Stimulated activated naive CD8-positive, alpha-beta T cell treated with anti-CD3 and anti-CD28 coated beads, Interleukin-15, Interleukin-2, amounts not matched to agents 100 ng/mL and 50 ng/mL, for 24 hours (primary cell): ENCODE data around the gene GPR25.

Experiments used
- H3K27ac Mint-ChIP-seq: one replicate; pipeline ENCODE4 v1.8.0; 2021; ENCODE audit warnings: mild to moderate bottlenecking, mixed read lengths
- H3K27me3 Mint-ChIP-seq: one replicate; pipeline ENCODE4 v1.8.0; 2021; ENCODE audit warnings: mixed read lengths
- H3K36me3 Mint-ChIP-seq: one replicate; pipeline ENCODE4 v1.8.0; 2021; ENCODE audit warnings: low read depth, mixed read lengths
- H3K4me1 Mint-ChIP-seq: one replicate; pipeline ENCODE4 v1.8.0; 2021; ENCODE audit warnings: low read depth, mixed read lengths
- H3K4me3 Mint-ChIP-seq: one replicate; pipeline ENCODE4 v1.8.0; 2021; ENCODE audit warnings: mild to moderate bottlenecking, mixed read lengths
- H3K9me3 Mint-ChIP-seq: one replicate; pipeline ENCODE4 v1.8.0; 2021; ENCODE audit warnings: mixed read lengths

Gene GPR25

GRCh38 chr1:200862713-200863415 lies 9.9 kb upstream of the GPR25 start:
- no peak overlapping the region for H3K4me3 Mint-ChIP-seq
- peaks cover 40% of the 10 kb centered on the region for H3K4me1 Mint-ChIP-seq
- peaks cover 10% of the 10 kb centered on the region for H3K27me3 Mint-ChIP-seq
- no peaks in the 10 kb centered on the region for H3K9me3 Mint-ChIP-seq
- no peaks in the 10 kb centered on the region for H3K36me3 Mint-ChIP-seq
- no peak overlapping the region for H3K27ac Mint-ChIP-seq

GRCh38 chr1:200866116-200866515 lies 6.7 kb upstream of the GPR25 start:
- H3K4me3 Mint-ChIP-seq, result no peak overlapping the region
- H3K27me3 Mint-ChIP-seq, result peaks cover 26% of the 10 kb centered on the region
- H3K27ac Mint-ChIP-seq, result no peak overlapping the region
- H3K36me3 Mint-ChIP-seq, result no peaks in the 10 kb centered on the region
- no peaks in the 10 kb centered on the region for H3K9me3 Mint-ChIP-seq
- H3K4me1 Mint-ChIP-seq, result peaks cover 54% of the 10 kb centered on the region

GRCh38 chr1:200866521-200866920 lies 6.3 kb upstream of the GPR25 start:
- Mint-ChIP-seq H3K9me3 (no peaks in the 10 kb centered on the region), H3K4me1 (peaks cover 54% of the 10 kb centered on the region), H3K36me3 (no peaks in the 10 kb centered on the region), H3K27me3 (peaks cover 30% of the 10 kb centered on the region), H3K27ac (peak overlapping the region; percentile 31), H3K4me3 (no peak overlapping the region)

GRCh38 chr1:200867018-200867811 lies 5.6 kb upstream of the GPR25 start:
- no peaks in the 10 kb centered on the region for H3K36me3 Mint-ChIP-seq
- H3K9me3 Mint-ChIP-seq, result no peaks in the 10 kb centered on the region
- H3K4me3 Mint-ChIP-seq, result no peak overlapping the region
- H3K27ac Mint-ChIP-seq, result peak overlapping the region; percentile 34
- H3K27me3 Mint-ChIP-seq, result peaks cover 37% of the 10 kb centered on the region
- H3K4me1 Mint-ChIP-seq, result peaks cover 56% of the 10 kb centered on the region

GRCh38 chr1:200869376-200869752 lies 3.4 kb upstream of the GPR25 start:
- Mint-ChIP-seq H3K27ac (no peak overlapping the region), H3K4me3 (no peak overlapping the region), H3K27me3 (peaks cover 46% of the 10 kb centered on the region), H3K4me1 (peaks cover 56% of the 10 kb centered on the region), H3K36me3 (no peaks in the 10 kb centered on the region), H3K9me3 (no peaks in the 10 kb centered on the region)

- no peak overlapping the region for H3K27ac Mint-ChIP-seq
Observed at GRCh38 chr1:200869753-200870391, 2.9 kb upstream of the GPR25 start.

GRCh38 chr1:200873116-200873670 lies 412 bp downstream of the GPR25 start:
- no peak overlapping the region for H3K27ac Mint-ChIP-seq
- no peaks in the 10 kb centered on the region for H3K36me3 Mint-ChIP-seq
- H3K9me3 Mint-ChIP-seq, result no peaks in the 10 kb centered on the region
- peaks cover 62% of the 10 kb centered on the region for H3K4me1 Mint-ChIP-seq
- peaks cover 68% of the 10 kb centered on the region for H3K27me3 Mint-ChIP-seq
- no peak overlapping the region for H3K4me3 Mint-ChIP-seq

More at GRCh38 chr1:200869753-200870391, 2.9 kb upstream of the GPR25 start:
- H3K36me3 Mint-ChIP-seq, result no peaks in the 10 kb centered on the region
- H3K4me3 Mint-ChIP-seq, result no peak overlapping the region
- peaks cover 60% of the 10 kb centered on the region for H3K4me1 Mint-ChIP-seq
- no peaks in the 10 kb centered on the region for H3K9me3 Mint-ChIP-seq
- H3K27me3 Mint-ChIP-seq, result peaks cover 52% of the 10 kb centered on the region

- H3K4me3 Mint-ChIP-seq, result no peak overlapping the region
- no peaks in the 10 kb centered on the region for H3K9me3 Mint-ChIP-seq
- no peak overlapping the region for H3K27ac Mint-ChIP-seq
- no peaks in the 10 kb centered on the region for H3K36me3 Mint-ChIP-seq
- peaks cover 68% of the 10 kb centered on the region for H3K27me3 Mint-ChIP-seq
- H3K4me1 Mint-ChIP-seq, result peaks cover 69% of the 10 kb centered on the region
Observed at GRCh38 chr1:200873671-200874397, 1.1 kb downstream of the GPR25 start.

GRCh38 chr1:200874694-200875093 lies 1.9 kb downstream of the GPR25 start:
- H3K27ac Mint-ChIP-seq, result no peak overlapping the region

GRCh38 chr1:200875416-200875815 lies 2.6 kb downstream of the GPR25 start:
- Mint-ChIP-seq H3K4me1 (peaks cover 64% of the 10 kb centered on the region), H3K36me3 (no peaks in the 10 kb centered on the region), H3K9me3 (no peaks in the 10 kb centered on the region), H3K27ac (no peak overlapping the region), H3K27me3 (peaks cover 59% of the 10 kb centered on the region), H3K4me3 (no peak overlapping the region)

More at GRCh38 chr1:200874694-200875093, 1.9 kb downstream of the GPR25 start:
- peaks cover 63% of the 10 kb centered on the region for H3K27me3 Mint-ChIP-seq
- H3K4me1 Mint-ChIP-seq, result peaks cover 64% of the 10 kb centered on the region
- H3K9me3 Mint-ChIP-seq, result no peaks in the 10 kb centered on the region
- H3K36me3 Mint-ChIP-seq, result no peaks in the 10 kb centered on the region
- H3K4me3 Mint-ChIP-seq, result no peak overlapping the region

GRCh38 chr1:200877010-200877409 lies 4.2 kb downstream of the GPR25 start:
- H3K36me3 Mint-ChIP-seq, result no peaks in the 10 kb centered on the region
- no peak overlapping the region for H3K4me3 Mint-ChIP-seq
- no peaks in the 10 kb centered on the region for H3K9me3 Mint-ChIP-seq
- no peak overlapping the region for H3K27ac Mint-ChIP-seq
- peaks cover 60% of the 10 kb centered on the region for H3K4me1 Mint-ChIP-seq
- peaks cover 49% of the 10 kb centered on the region for H3K27me3 Mint-ChIP-seq

- Mint-ChIP-seq H3K4me3 (no peak overlapping the region), H3K27me3 (peaks cover 45% of the 10 kb centered on the region), H3K27ac (no peak overlapping the region), H3K4me1 (peaks cover 56% of the 10 kb centered on the region), H3K9me3 (no peaks in the 10 kb centered on the region), H3K36me3 (no peaks in the 10 kb centered on the region)
Observed at GRCh38 chr1:200877839-200878551, 5.2 kb downstream of the GPR25 start.

GRCh38 chr1:200880212-200880611 lies 7.4 kb downstream of the GPR25 start:
- Mint-ChIP-seq H3K27ac (no peak overlapping the region), H3K9me3 (no peaks in the 10 kb centered on the region), H3K27me3 (peaks cover 29% of the 10 kb centered on the region), H3K4me1 (peaks cover 45% of the 10 kb centered on the region), H3K4me3 (no peak overlapping the region), H3K36me3 (no peaks in the 10 kb centered on the region)

GRCh38 chr1:200883118-200883517 lies 10.3 kb downstream of the GPR25 start:
- H3K4me3 Mint-ChIP-seq, result no peak overlapping the region
- no peak overlapping the region for H3K27ac Mint-ChIP-seq

More at GRCh38 chr1:200883118-200883517, 10.3 kb downstream of the GPR25 start:
- H3K4me1 Mint-ChIP-seq, result peaks cover 48% of the 10 kb centered on the region
- peaks cover 9% of the 10 kb centered on the region for H3K27me3 Mint-ChIP-seq
- no peaks in the 10 kb centered on the region for H3K36me3 Mint-ChIP-seq
- no peaks in the 10 kb centered on the region for H3K9me3 Mint-ChIP-seq
